GM21529 (cell line): ENCODE results near the gene NBEA.

Experiments
- ATAC-seq: cut with Tn5 transposase; IDR thresholded peaks from one replicate; pipeline ENCODE4 v1.9.1; 2021; ENCODE audit not compliant: unreplicated experiment

The NBEA gene

GRCh38 chr13:35499196-35499662 lies 557.2 kb downstream of the NBEA start:
- ATAC-seq = no peak

GRCh38 chr13:35499676-35500075 lies 557.6 kb downstream of the NBEA start:
- no peak for ATAC-seq

- ATAC-seq = no peak
Observed at GRCh38 chr13:35500144-35500543, 558.1 kb downstream of the NBEA start.

GRCh38 chr13:35501661-35502235 lies 559.7 kb downstream of the NBEA start:
- ATAC-seq = no peak

- no peak for ATAC-seq
Observed at GRCh38 chr13:35502456-35502855, 560.4 kb downstream of the NBEA start.

GRCh38 chr13:35512271-35512920 lies 570.3 kb downstream of the NBEA start:
- no peak for ATAC-seq

GRCh38 chr13:35514061-35514477 lies 572.0 kb downstream of the NBEA start:
- ATAC-seq = no peak

GRCh38 chr13:35514801-35515502 lies 572.9 kb downstream of the NBEA start:
- no peak for ATAC-seq

- no peak for ATAC-seq
Observed at GRCh38 chr13:35518337-35518946, 576.4 kb downstream of the NBEA start.

- ATAC-seq = no peak
Observed at GRCh38 chr13:35524171-35524570, 582.1 kb downstream of the NBEA start.

GRCh38 chr13:35526577-35526976 lies 584.5 kb downstream of the NBEA start:
- ATAC-seq = no peak

- no peak for ATAC-seq
Observed at GRCh38 chr13:35527451-35527850, 585.4 kb downstream of the NBEA start.

GRCh38 chr13:35530147-35530546 lies 588.1 kb downstream of the NBEA start:
- no peak for ATAC-seq

GRCh38 chr13:35530581-35530980 lies 588.5 kb downstream of the NBEA start:
- no peak for ATAC-seq

- ATAC-seq = no peak
Observed at GRCh38 chr13:35531526-35531925, 589.5 kb downstream of the NBEA start.

GRCh38 chr13:35534343-35534742 lies 592.3 kb downstream of the NBEA start:
- ATAC-seq = no peak

GRCh38 chr13:35548790-35549189 lies 606.7 kb downstream of the NBEA start:
- ATAC-seq = no peak

- peak; percentile 73 for ATAC-seq
Observed at GRCh38 chr13:35549481-35549880, 607.4 kb downstream of the NBEA start.

- ATAC-seq = no peak
Observed at GRCh38 chr13:35552172-35552844, 610.2 kb downstream of the NBEA start.

GRCh38 chr13:35554972-35555623 lies 613.0 kb downstream of the NBEA start:
- ATAC-seq = no peak

- ATAC-seq = no peak
Observed at GRCh38 chr13:35557475-35557874, 615.4 kb downstream of the NBEA start.
